Measurements from ENCODE around the gene GRAMD4. TPM values are rescaled to one million over a fixed set of nuclear protein-coding genes. Genes with fewer than 3 reads are reported as not detected.

The GRAMD4 gene
- total and polyA plus RNA-seq, 10 of the 15 experiments (the other 5 are each of a cell fraction or from before 2014, with no cell fraction given): 0.21 to 45.5 (median 10.6) TPM

GRCh38 chr22:46636221-46637002 lies 16.2 kb downstream of the GRAMD4 start:
- BruUV-seq (replicated peaks): no TSS peak
- in situ Hi-C loops (cut with MboI) (no loop called here), intact Hi-C loops (cut with micrococcal nuclease; ENCODE audit: unreplicated experiment) (no loop called here)
- RAD21 ChIA-PET (ENCODE audit: unreplicated experiment): interaction anchor here (1.7 kb wide), 1 partner anchor 73 kb away, joined by 4 read pairs; no protein-coding TSS in a partner anchor
- POLR2A ChIA-PET: no interaction called here
- Histone ChIP-seq H3K4me2 (ENCODE audit: control insufficient read depth, insufficient read depth) (no peak overlapping the region), H3K27me3 (replicated peaks in 1 of 2; ENCODE audit: control insufficient read depth in 2 of 2, insufficient read depth in 2 of 2, low read length in 1 of 2) (no peaks in the 10 kb centered on the region), H3K27ac (ENCODE audit: control insufficient read depth, insufficient read depth) (no peak overlapping the region), H3K4me3 (no peak overlapping the region), H3K4me1 (ENCODE audit: control insufficient read depth, insufficient read depth, low read length) (no peaks in the 10 kb centered on the region), H4K20me1 (ENCODE audit: control insufficient read depth, insufficient read depth) (no peaks in the 10 kb centered on the region), H3K79me2 (ENCODE audit: control insufficient read depth, insufficient read depth, low read length) (no peaks in the 10 kb centered on the region), H3K36me3 (ENCODE audit: control insufficient read depth in 2 of 2, insufficient read depth in 2 of 2, low read length in 1 of 2) (peaks cover 0 to 7% of the 10 kb centered on the region in 2 experiments; a peak in 2 of 4 replicates), H2AFZ (ENCODE audit: control insufficient read depth, low read depth, low read length) (no peak overlapping the region), H3K9me3 (replicated peaks; ENCODE audit: control insufficient read depth, insufficient read depth, low read length) (no peaks in the 10 kb centered on the region), H3K9ac (ENCODE audit: control insufficient read depth, insufficient read depth, low read length) (no peak overlapping the region)
- CTCF ChIA-PET: interaction anchor here (1.1 kb wide), 1 partner anchor 73 kb away, joined by 6 read pairs; no protein-coding TSS in a partner anchor
- WGBS (ENCODE audit: insufficient coverage, insufficient replicate concordance, low lambda C conversion rate, missing lambda C conversion rate): 71% methylated on average over 29 of the region's 29 CpGs
- FAIRE-seq: no peak
- SMC1A ChIA-PET (ENCODE audit: uncharacterized antibody, unreplicated experiment): interaction anchor here (2.0 kb wide), 1 partner anchor 73 kb away, joined by 5 read pairs; no protein-coding TSS in a partner anchor
- no peak for ATAC-seq
- no peak for DNase-seq (ENCODE audit: low read depth, low spot score)
- TF ChIP-seq RELB (IDR thresholded peaks at IDR 0.05; ENCODE audit: low read depth): no peak
- no peak for TF ChIP-seq CBX5 (IDR thresholded peaks at IDR 0.05; ENCODE audit: low read depth)
- no peak for TF ChIP-seq IRF4 (IDR thresholded peaks at IDR 0.05; ENCODE audit: low read depth, low read length)
- TF ChIP-seq EP300 (IDR thresholded peaks at IDR 0.05; ENCODE audit: borderline replicate concordance in 1 of 2, control insufficient read depth in 1 of 2, low read depth in 2 of 2, low read length in 2 of 2): no peak
- no peak for TF ChIP-seq ZNF687 (IDR thresholded peaks at IDR 0.05)
- TF ChIP-seq ZNF274 (IDR thresholded peaks at IDR 0.05; ENCODE audit: insufficient read depth, insufficient read length): no peak
- TF ChIP-seq SUPT20H (IDR thresholded peaks at IDR 0.05; ENCODE audit: borderline replicate concordance, control insufficient read depth, low read depth, low read length): no peak
- no peak for TF ChIP-seq SMAD5 (IDR thresholded peaks at IDR 0.05; ENCODE audit: low read depth)
- no peak for TF ChIP-seq TCF12 (IDR thresholded peaks at IDR 0.05; ENCODE audit: low read depth, low read length)
- no peak for TF ChIP-seq TCF3 (IDR thresholded peaks at IDR 0.05; ENCODE audit: borderline replicate concordance, insufficient read depth, low read depth, low read length)
- no peak for TF ChIP-seq POLR2AphosphoS2 (IDR thresholded peaks at IDR 0.05; ENCODE audit: low read depth, low read length)
- TF ChIP-seq IRF3 (IDR thresholded peaks at IDR 0.05): no peak
- TF ChIP-seq MTA2 (IDR thresholded peaks at IDR 0.05; ENCODE audit: low read depth): no peak
- TF ChIP-seq TAF1 (IDR thresholded peaks at IDR 0.05; ENCODE audit: borderline replicate concordance, low read depth, low read length): no peak
- no peak for TF ChIP-seq FOXM1 (IDR thresholded peaks at IDR 0.05; ENCODE audit: low read depth, low read length)
- TF ChIP-seq MEF2B (IDR thresholded peaks at IDR 0.05; ENCODE audit: partially characterized antibody, poor library complexity, severe bottlenecking): no peak
